GM19328 (cell line): ENCODE results near the gene ADGRD2.

Experiments used
- ATAC-seq: cut with Tn5 transposase; IDR thresholded peaks from one replicate; pipeline ENCODE4 v1.9.1; 2021; ENCODE audit warnings: mild to moderate bottlenecking, moderate library complexity; ENCODE audit not compliant: unreplicated experiment

ADGRD2 gene

DNA sequence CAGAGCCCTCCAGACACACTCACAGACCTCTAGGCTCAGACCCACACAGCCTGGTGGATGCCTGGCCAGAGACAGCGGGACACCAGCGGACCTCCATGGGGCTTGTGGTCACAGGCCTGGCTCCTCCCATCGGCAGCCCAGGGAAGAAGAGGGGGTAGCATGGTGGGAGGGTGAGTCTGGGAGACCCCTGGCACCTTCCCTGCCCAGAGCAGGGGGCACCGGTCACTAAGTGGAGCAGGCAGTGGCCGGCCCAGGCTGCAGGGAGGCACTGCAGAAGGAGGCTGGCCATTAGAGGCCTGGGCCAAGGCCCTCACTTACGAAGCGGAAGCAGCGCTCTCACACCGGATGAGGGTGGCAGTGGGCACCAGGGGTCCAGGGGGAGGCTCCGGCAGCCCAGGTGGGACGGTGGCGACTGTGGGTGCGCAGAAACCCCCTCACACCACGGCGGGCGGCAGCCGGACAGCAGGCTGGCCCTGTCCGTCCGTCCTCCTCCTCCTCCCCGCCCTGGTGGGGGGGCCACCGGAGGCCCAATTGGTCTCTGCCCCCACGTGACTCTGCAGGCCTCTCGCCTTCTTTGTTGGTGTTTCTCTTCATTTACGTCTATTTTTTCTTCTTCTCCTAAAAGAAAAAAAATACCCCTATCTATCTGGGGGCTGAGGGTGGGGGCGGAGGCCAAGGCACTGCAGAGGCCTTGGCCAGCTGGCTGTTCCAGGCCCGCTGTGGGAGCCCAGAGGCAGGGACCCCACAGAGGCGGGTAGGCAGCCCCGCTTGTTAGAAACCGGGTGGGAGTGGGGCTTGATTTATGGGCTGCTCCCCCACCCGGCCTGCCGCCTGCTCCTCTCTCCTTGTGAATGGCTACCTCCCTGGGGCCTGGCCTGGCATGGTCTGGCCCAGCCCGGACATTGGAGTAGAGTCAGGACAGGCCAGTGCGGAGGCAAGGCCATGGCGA lies 57.0 kb downstream of the ADGRD2 start, which contains the start of gene NR5A1:
Gene NR5A1 (minus strand): TSS at position 469 of the 949 bp plus-strand sequence. CDS start 4,004 bp downstream, outside the sequence.
- ATAC-seq: no peak

DNA sequence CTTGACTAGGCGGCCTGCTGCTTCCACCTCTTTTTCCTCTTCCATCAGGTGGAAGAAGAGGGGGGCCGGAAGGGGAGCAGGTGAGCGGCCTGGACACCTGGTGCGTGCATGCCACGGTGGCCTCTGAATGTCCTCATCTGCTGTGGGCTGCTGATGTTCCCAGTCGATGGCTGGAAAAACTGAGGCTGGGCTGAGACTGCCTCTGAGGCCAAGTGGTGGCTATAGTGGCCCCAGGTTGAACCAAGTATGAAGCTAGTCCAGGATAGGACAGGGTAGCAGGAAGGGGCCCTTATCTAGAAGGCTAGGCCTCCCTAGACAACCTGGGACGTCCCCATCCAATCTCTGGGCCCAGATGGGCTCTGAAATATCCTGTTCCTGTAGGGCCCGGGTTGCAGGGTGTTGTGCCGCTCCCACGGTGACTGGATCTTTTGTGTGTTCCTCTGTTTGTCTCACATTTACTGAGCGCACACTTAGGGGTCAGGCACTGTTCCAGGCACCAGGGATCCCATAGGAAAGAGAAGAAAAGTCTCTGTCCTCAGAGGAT lies 57.7 kb downstream of the ADGRD2 start:
- no peak for ATAC-seq

DNA sequence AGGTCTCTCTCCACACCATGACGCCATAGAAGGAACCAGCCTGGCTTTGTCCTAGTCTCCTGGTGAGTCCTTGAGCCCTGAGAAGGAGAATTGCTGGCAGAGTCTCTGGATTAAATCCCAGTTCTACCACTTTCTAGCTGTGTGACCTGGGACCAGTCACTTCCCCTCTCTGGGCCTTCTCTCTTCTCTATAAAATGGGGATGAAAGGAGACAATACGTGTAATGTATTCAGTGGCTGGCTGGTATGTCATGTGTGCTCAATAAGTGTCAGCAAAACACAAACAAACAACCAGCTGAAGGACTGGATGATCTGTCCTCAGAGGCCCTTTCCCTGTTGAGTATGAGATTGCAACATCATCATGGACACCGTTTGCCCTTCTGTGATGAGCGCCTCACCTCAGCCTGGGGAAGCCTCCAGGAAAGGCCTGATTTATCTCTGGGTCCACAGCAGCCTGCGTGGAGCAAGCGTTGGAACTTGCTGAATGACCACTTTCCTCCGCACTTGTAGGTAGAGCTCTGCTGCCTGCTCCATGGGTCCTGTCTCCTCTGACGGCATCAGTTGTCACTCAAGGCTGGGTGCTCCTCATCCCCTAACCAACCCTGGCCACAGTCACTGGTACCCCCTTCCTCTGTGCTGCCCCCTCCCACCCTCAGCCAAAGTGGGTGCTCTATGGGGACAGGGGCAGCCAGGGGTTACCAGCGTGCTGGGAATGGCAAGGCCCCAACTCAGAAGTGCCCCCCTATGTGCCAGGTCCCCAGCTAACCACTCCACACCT lies 60.6 kb downstream of the ADGRD2 start:
- ATAC-seq: no peak

DNA sequence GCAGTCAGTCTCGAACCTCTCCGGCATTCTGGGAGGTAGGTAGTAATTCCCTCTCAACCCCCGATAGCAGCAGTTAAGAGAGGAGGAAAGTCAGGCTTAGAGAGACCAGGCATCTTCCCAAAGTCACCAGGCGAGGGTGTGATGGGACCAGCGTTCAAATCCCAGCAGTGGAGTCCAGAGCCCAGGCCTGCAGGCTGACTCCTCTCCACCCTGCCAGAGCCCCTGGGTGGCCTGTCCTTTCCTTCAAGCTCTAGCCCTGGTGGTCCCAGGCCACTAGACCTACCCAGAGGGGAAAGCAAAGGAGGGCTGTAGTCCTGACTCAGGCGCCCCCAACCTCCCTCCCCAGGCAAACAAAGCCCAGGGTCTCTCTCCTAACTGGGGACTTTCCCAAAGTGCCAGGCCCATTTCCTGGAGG lies 61.2 kb downstream of the ADGRD2 start:
- ATAC-seq: no peak

DNA sequence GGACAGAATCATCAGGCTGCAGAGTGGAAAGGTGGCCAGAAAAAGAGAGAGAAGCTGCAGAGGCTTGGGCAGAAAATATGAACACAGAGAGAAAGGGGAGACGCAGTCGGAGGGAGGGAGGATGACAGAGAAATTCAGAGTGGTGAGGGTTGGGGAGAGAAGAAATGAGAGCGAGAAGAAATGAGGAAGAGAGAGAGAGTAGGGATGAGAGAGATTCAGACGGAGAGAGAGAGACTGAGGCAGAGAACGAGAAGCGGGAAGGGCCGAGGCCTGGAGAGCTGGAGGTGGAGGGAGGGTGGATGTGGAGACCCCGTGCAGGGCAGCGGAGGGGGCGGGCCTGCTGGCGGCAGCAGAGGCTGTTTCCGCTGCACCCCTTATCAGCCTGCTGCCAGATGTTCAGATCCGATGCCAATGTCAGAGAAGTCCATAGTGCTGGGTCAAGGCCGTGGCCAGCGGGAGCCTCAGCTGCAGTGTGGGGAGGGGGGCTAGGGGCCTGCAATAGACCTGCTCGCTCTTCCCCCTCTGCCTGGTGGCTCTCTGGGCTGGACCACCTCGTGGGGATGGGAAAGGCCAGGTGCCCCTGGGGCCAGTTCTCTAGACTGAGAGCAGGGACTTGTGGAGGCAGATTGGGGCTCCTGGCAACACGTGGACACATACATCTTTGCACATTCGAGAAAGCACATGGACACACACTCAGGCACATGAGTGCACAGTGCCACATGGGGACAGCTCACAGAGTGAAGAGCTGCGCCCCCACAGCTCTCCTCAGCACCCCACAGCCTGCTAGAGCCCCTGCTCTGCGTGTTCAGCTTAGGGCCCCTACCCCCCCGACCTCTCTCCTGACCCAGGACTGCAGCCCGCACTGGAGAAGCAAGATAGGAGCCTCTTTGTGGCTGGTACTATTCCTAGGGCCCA lies 61.9 kb downstream of the ADGRD2 start:
- no peak for ATAC-seq

DNA sequence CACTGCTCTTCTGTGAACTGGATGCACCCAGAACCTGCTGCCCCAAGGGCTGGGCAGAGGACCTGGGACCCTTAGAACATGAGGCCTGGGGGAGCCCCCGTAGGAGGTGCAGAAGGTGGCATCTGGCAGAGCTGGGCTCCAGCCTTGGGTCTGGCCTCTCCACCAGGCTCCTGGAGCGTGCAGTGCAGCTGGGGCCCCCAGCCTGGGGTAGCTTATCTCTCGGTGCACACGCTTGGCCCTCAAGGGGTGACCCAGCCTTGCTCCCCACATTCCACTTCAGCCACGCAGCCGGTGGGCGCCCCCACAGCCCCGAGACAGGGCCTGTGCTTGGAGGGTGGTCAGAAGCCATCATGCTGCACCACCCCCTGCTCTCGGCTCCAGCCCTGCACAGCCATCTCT lies 62.6 kb downstream of the ADGRD2 start:
- no peak for ATAC-seq

DNA sequence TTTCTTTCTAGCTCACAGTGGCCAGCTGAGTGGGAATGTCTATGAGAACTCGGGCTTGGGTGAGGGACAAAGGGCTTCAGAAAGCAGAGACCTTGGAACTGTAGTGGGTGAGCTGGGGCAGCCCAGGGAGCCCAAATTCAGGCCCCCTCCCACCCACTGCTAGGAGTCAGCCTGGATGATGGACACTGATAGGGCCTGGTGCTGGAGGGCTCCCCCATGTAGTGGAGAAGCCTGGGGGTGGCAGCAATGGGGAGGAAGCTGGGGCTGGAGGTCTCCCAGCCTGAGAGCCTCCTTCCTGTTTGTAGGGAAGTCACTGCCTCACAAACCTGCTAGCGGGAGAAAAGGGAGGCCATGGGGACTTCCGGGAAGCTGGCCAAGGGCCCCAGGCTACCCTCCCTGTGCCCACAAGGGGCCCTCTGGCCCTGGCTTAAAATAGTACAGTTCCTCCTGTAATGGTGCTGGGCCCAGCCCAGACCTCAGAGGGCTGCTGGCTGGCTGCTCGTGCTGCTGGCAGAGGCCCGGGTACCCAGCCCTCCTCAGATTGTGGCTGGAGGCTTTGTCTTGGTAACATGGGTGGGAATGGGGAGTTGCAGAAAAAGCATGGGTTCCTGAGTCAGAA lies 63.2 kb downstream of the ADGRD2 start:
- ATAC-seq: no peak

DNA sequence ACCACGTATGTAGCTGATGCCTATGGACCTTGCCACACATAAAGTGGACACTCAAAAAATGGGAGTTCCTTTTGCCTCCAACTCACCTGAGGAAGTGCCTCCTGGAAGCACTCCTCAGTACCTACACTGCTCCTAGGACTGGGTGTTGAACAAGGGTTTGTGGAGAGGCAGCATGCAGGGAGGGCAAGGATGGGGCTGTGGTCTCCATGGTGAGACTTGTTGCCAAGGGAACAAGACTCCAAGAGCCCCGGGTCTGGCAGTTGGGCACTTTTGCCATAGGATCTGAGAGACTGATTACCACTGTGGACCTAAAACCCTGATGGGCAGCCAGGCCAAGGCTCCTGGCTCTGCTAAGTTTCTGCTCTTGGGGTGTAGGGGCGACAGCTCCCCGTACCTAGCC lies 63.9 kb downstream of the ADGRD2 start:
- ATAC-seq: no peak

DNA sequence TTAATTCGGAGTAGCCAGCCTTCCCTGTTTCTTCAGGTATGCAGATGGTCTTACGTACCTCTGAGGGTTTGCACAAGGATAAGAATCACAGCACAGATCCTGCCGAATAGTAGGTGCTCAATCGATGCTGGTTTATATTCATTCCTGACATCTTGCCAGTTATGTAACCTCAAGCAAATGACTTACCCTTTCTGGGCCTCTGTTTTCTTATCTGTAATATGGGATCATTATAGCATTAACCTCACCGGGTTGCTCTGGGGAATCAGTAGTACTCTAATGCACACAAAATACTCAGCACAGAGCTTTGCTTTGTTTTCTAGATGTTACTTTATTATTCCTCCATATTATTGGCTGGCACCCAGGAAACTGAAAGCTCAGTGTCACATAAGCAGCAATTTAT lies 64.6 kb downstream of the ADGRD2 start:
- no peak for ATAC-seq

DNA sequence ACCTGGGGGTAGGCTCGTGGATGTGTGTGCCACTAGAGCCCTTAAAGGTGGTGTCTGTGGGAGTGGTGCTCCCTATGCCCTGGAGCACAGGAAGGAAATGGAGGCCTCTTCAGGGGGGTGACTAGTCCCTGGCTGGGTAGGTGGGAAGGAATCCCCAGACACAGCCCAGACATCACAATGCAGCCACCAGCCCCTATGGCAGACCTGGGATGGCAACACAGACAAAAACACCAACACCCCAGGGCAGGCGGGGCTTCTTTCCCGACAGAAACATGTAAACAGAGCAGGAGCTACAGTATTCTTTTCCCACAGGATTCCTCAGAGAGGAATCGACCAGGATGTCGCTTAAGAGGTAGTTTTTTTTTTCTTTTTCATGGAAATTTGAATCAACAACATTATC lies 67.3 kb downstream of the ADGRD2 start:
- ATAC-seq: no peak

DNA sequence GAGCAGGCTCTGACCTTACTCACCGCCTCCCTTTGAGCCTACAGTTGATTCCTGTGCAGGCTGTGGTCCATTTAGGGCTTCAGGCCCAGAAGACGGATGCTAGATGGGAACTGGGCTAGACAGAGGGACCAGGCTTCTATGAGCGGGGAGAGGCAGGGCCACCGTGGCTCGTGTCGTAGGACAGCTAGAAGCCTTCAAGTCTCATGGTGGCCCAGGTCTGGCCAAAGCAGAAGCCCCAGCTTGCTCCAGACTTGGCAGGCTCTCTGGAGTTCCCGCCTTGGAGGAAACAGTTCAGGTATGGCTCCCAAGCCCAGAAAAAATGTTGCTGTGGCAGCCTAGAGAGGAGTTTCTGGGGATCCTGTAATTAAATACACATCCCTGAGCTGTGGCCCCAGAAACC lies 67.9 kb downstream of the ADGRD2 start:
- ATAC-seq: no peak

DNA sequence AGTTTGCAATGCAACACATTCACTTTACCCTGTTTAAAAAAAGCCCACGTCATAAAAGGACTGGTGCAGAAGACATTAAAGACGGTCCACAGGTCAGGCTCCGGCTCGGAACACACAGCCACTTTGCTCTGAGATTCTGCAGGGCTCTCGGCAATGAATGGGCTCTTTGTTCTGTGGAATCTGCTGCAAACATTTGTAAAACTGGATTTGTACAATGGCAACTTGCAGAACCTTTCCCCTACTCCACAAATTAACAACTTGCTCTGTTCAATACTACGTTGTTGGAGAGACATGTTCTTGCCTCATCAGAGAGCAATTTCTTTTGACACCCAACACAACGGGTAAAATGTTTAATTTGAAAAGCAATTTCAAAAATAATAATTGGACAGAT lies 70.0 kb downstream of the ADGRD2 start:
- no peak for ATAC-seq

DNA sequence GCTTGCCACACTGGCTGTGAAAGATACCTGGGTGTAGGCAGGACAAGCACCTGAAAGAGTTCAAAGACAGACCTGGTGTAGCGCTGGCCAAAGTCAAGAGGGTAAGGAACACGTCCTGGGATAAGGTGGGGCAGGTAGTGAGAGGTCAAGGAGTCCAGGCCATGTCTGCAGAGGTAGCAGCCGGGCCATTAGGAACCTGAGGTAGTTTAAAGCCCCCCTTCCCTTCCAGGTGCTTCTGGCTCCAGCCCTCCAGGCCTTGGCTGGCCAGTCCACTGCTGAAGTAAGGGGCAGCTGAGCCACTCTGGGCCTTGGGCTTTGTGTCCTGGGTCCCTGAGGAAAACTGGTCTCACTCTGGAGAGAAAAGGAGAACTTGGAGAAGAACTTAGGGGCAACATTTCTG lies 70.9 kb downstream of the ADGRD2 start:
- no peak for ATAC-seq

DNA sequence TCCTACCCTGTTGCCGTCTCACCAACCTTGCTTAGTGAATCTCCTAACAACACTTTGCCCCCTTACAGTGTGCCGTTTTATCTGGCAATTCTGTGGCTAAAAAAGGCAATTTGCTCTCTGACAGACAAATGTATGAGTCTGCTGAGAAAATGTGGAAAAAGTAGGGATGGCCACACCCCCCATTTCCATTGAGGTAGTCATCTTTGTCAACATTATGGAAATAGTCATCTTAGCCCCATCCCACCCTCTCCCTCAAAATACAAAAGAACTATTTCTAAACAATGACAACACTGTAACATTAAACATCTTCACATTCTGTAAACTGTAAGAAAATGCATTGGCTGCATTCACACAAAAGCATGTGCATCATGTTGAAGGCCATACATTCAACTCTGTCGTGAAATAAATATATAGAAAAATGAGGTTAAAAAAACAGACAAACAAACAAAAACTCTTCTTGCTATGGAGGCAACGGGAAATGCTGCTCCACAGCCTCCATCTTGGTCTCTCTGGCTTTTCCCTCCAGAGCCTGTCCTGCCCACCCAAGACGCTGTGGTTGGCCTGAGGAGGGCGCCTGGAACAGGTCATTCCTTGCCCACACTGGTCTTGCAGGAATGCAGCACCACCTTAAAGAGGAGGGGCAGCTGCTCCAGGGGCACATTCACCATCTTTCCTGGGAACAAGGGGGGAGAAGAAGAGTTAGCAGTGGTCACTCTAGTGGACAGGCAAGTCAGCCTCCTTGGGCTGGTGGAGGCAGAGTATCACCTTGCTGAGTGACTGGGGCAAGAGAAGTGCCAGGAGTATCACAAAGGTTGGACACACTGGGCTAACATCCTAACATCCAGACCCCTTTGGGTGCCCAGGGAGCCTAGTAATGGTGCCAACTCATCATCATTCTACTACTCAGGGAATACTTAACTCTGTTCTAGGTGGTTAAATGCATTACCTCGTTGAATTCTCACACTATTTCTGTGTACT lies 72.2 kb downstream of the ADGRD2 start:
- ATAC-seq: no peak

DNA sequence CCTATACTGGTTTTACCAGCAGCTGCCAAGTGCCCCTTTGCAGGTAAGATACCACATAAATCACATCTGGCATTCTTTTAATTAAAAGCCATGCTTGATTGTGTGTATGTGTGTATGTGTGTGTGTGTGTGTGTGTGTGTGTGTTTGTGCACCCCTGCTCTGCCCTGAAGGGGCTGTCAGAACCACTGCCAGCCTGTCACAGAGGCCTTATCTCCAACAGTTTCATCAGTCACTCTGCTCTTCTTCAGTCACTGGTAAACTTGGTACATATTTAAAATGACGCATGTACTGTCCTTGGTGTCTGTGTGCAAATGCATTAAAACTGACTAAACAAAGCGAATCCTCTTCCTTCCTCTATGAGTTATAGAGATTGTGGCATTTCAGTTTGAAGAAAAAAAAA lies 75.9 kb downstream of the ADGRD2 start:
- no peak for ATAC-seq

DNA sequence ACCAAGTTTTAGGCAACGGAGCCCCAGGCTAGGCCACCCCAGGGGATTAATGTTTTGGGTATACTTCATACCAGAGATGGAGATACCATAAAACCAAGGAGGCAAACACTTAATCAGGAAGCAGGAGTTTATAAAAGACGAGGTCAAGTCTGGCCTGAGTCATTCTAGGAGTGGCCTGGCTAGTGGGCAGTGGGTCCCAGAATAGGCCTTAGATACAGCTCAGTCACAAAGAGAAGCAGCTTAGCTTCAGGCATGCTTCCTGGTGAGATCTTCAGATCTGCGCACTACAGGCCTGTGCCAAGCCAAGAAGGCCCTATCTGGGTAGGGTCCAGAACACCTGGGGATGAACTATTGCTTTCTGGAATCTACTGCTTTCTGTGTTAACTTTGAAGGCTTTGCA lies 77.5 kb downstream of the ADGRD2 start:
- ATAC-seq: no peak
